Astrocyte of the cerebellum (primary cell): ENCODE measurements around the gene SLC1A3.
A peak's percentile ranks its signal among the peaks of the same experiment; 100 is the strongest.

Experiments used
- DNase-seq: peaks from one replicate; pipeline ENCODE4 v3.0.0-alpha.2; 2011; ENCODE audit warnings: low read depth
- H3K4me3 ChIP-seq: 2 replicates; pipeline ENCODE4 v1.5.1; 2011; ENCODE audit warnings: mild to moderate bottlenecking, low read depth, low read length, moderate library complexity
- CTCF ChIP-seq: IDR thresholded peaks from 2 replicates; pipeline ENCODE4 v1.5.1; 2012; ENCODE audit warnings: low read length, low read depth, moderate library complexity, mild to moderate bottlenecking; ENCODE audit errors: missing control alignments
- in situ Hi-C: cut with HindIII; loops from 2 replicates; pipeline ENCODE4 v1.10.0; 2017; ENCODE audit warnings: low sequenced_read_pairs

The SLC1A3 gene

GRCh38 chr5:36606428-36607113 is at the start of gene SLC1A3:
Gene SLC1A3, plus strand, starts transcription at chr5:36606606. Its CDS starts 1,818 bp downstream, at chr5:36608424.
- TF ChIP-seq CTCF: no peak
- DNase-seq: peak; percentile 77
- in situ Hi-C loops: no loop called here
- peak within 1 kb of the TSS; percentile 57 for H3K4me3 ChIP-seq

- no peak for TF ChIP-seq CTCF
- no peak overlapping the region for H3K4me3 ChIP-seq
- DNase-seq: no peak
- in situ Hi-C loops: no loop called here
These were observed 47.8 kb upstream of the SLC1A3 start for GRCh38 chr5:36558641-36559040.

- no peak overlapping the region for H3K4me3 ChIP-seq
- in situ Hi-C loops: no loop called here
- DNase-seq: no peak
- TF ChIP-seq CTCF: no peak
These were observed 44.8 kb upstream of the SLC1A3 start for GRCh38 chr5:36561601-36562000.

- no peak for TF ChIP-seq CTCF
- in situ Hi-C loops: no loop called here
- DNase-seq: no peak
- H3K4me3 ChIP-seq: no peak overlapping the region
These were observed 36.9 kb upstream of the SLC1A3 start for GRCh38 chr5:36569491-36569890.

- TF ChIP-seq CTCF: no peak
- peak; percentile 86 for DNase-seq
- in situ Hi-C loops: no loop called here
- H3K4me3 ChIP-seq: no peak overlapping the region
These were observed 35.9 kb upstream of the SLC1A3 start for GRCh38 chr5:36570301-36571095.

GRCh38 chr5:36571401-36572042 is 34.9 kb upstream of the SLC1A3 start:
- in situ Hi-C loops: no loop called here
- no peak for DNase-seq
- no peak overlapping the region for H3K4me3 ChIP-seq
- no peak for TF ChIP-seq CTCF
